Astrocyte (in vitro differentiated cells and primary cell): Measurements from ENCODE around the gene PYGL.

Experiments
- EZH2 ChIP-seq: IDR thresholded peaks from 2 replicates; pipeline ENCODE4 v1.6.1; 2012; ENCODE audit warnings: mild to moderate bottlenecking, low read length, inconsistent platforms; ENCODE audit not compliant: insufficient read depth
- TF ChIP-seq, protein P1 (sequence below): IDR thresholded peaks from 2 replicates; pipeline ENCODE4 v1.5.1; 2011; ENCODE audit warnings: low read depth, mild to moderate bottlenecking, inconsistent platforms, low read length, moderate library complexity; ENCODE audit not compliant: insufficient read depth

- TF ChIP-seq, protein P1, sequence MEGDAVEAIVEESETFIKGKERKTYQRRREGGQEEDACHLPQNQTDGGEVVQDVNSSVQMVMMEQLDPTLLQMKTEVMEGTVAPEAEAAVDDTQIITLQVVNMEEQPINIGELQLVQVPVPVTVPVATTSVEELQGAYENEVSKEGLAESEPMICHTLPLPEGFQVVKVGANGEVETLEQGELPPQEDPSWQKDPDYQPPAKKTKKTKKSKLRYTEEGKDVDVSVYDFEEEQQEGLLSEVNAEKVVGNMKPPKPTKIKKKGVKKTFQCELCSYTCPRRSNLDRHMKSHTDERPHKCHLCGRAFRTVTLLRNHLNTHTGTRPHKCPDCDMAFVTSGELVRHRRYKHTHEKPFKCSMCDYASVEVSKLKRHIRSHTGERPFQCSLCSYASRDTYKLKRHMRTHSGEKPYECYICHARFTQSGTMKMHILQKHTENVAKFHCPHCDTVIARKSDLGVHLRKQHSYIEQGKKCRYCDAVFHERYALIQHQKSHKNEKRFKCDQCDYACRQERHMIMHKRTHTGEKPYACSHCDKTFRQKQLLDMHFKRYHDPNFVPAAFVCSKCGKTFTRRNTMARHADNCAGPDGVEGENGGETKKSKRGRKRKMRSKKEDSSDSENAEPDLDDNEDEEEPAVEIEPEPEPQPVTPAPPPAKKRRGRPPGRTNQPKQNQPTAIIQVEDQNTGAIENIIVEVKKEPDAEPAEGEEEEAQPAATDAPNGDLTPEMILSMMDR, result no peak
- TF ChIP-seq EZH2, result no peak
These were observed 33.7 kb upstream of the PYGL start for GRCh38 chr14:50977863-50978528.
